ENCODE data around the gene TKTL1. TPM values are rescaled to one million over a fixed set of nuclear protein-coding genes. Genes with fewer than 3 reads are reported as not detected.

Gene TKTL1
- polyA plus RNA-seq, 1 donor (not counting 4 experiments of a cell fraction or from before 2014, with no cell fraction given): not detected

DNA sequence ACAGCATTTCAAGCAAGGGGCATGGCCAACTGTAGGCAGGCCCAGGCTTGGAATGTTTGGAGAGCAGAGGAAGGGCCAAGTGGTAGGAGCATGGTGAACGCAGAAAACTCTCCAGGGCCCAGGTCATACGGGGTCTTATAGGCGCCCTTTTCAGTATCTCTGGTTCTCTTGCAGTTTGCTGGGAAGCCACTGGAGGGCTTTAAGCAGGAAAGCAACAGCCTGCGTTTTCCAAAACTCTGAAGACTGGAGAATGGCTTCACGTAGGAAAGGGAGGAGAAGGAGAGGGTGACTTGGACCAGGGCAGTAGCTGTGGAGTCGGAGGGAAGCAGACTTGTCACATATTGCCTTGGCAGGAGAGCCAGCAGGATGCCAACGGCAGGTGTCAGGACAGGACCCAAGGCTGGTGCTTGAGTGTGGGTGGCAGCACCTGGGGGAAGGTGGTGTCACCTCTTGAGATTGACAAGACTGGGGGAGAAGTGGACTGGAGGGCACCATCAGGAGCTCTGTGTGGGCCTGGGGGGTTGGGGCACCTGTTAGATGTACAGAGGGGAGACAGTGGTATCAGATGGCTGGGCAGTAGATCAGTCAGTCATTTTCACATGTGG lies 21.9 kb downstream of the TKTL1 start:
- Histone ChIP-seq H3K9me1 (ENCODE audit: control insufficient read depth, extremely low read depth, insufficient read depth, low read length) (no peaks in the 10 kb centered on the region), H3K9me3 (ENCODE audit: control insufficient read depth, low read depth, low read length) (no peaks in the 10 kb centered on the region), H4K20me1 (ENCODE audit: control insufficient read depth, extremely low read depth, insufficient read depth, low read length) (no peaks in the 10 kb centered on the region), H3K4me3 (ENCODE audit: control insufficient read depth in 2 of 3, extremely low read depth in 1 of 3, insufficient read depth in 2 of 3, low read depth in 1 of 3, low read length in 3 of 3) (no peak overlapping the region), H3K4me2 (ENCODE audit: control insufficient read depth, extremely low read depth, insufficient read depth, low read depth, low read length) (no peak overlapping the region), H3K36me3 (ENCODE audit: control insufficient read depth in 2 of 2, extremely low read depth in 1 of 2, insufficient read depth in 2 of 2, low read length in 2 of 2) (no peaks in the 10 kb centered on the region), H3K9ac (ENCODE audit: control insufficient read depth, extremely low read depth, insufficient read depth, low read length) (no peak overlapping the region), H2AFZ (ENCODE audit: control insufficient read depth, low read length) (no peak overlapping the region), H3K4me1 (ENCODE audit: control insufficient read depth, extremely low read depth, insufficient read depth, low read length) (no peaks in the 10 kb centered on the region), H3K79me2 (ENCODE audit: control insufficient read depth, insufficient read depth, low read length) (no peaks in the 10 kb centered on the region), H3K27me3 (ENCODE audit: control insufficient read depth, extremely low read depth, insufficient read depth, low read length) (peaks cover 5% of the 10 kb centered on the region), H3K27ac (ENCODE audit: control insufficient read depth, insufficient read depth, low read length) (no peak overlapping the region)
- no peak for FAIRE-seq
- no peak for TF ChIP-seq EZH2 (IDR thresholded peaks at IDR 0.05; ENCODE audit: low read length)
- TF ChIP-seq, protein P1, sequence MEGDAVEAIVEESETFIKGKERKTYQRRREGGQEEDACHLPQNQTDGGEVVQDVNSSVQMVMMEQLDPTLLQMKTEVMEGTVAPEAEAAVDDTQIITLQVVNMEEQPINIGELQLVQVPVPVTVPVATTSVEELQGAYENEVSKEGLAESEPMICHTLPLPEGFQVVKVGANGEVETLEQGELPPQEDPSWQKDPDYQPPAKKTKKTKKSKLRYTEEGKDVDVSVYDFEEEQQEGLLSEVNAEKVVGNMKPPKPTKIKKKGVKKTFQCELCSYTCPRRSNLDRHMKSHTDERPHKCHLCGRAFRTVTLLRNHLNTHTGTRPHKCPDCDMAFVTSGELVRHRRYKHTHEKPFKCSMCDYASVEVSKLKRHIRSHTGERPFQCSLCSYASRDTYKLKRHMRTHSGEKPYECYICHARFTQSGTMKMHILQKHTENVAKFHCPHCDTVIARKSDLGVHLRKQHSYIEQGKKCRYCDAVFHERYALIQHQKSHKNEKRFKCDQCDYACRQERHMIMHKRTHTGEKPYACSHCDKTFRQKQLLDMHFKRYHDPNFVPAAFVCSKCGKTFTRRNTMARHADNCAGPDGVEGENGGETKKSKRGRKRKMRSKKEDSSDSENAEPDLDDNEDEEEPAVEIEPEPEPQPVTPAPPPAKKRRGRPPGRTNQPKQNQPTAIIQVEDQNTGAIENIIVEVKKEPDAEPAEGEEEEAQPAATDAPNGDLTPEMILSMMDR (optimal IDR thresholded peaks at IDR 0.05 in 1 of 3, IDR thresholded peaks at IDR 0.05 in 1 of 3, conservative IDR thresholded peaks at IDR 0.05 in 1 of 3; ENCODE audit: extremely low read depth in 1 of 3, insufficient read depth in 2 of 3, low read length in 3 of 3): peak; percentile 20 to 59 (median 42)
- dilution Hi-C loops (cut with MboI; ENCODE audit: extremely low pct_ligation_motif_present, low sequenced_read_pairs): no loop called here
- DNase-seq (ENCODE audit: low read depth, low spot score): no peak

DNA sequence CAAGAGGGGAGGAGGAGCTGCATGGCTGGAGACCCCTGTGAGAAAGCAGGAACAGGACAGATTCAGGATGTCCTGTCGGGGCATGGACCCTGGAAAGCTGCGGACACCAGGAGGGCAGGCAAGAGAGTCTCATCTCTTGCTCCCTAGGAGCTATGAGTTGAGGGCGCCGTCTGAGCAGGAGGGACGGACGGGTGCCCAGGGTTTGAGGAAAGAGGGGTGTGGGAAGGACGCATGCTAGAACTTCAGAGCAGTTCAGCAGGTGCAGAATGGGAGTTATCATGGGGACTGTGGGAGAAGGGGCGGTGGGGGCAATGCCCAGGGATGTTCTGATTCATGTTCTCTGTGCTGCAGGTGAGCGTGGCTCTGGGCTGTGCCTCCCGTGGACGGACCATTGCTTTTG lies 24.8 kb downstream of the TKTL1 start:
- no peaks in the 10 kb centered on the region for H3K9me1 ChIP-seq (ENCODE audit: control insufficient read depth, extremely low read depth, insufficient read depth, low read length)
- H4K20me1 ChIP-seq (ENCODE audit: control insufficient read depth, extremely low read depth, insufficient read depth, low read length): no peaks in the 10 kb centered on the region
- no peaks in the 10 kb centered on the region for H3K9me3 ChIP-seq (ENCODE audit: control insufficient read depth, low read depth, low read length)
- dilution Hi-C loops (cut with MboI; ENCODE audit: extremely low pct_ligation_motif_present, low sequenced_read_pairs): no loop called here
- H3K4me2 ChIP-seq (ENCODE audit: control insufficient read depth, extremely low read depth, insufficient read depth, low read depth, low read length): no peak overlapping the region
- H3K9ac ChIP-seq (ENCODE audit: control insufficient read depth, extremely low read depth, insufficient read depth, low read length): no peak overlapping the region
- no peak for DNase-seq (ENCODE audit: low read depth, low spot score)
- no peak for FAIRE-seq
- peaks cover 5% of the 10 kb centered on the region for H3K27me3 ChIP-seq (ENCODE audit: control insufficient read depth, extremely low read depth, insufficient read depth, low read length)
- H3K79me2 ChIP-seq (ENCODE audit: control insufficient read depth, insufficient read depth, low read length): no peaks in the 10 kb centered on the region
- H2AFZ ChIP-seq (ENCODE audit: control insufficient read depth, low read length): no peak overlapping the region
- no peaks in the 10 kb centered on the region for H3K4me1 ChIP-seq (ENCODE audit: control insufficient read depth, extremely low read depth, insufficient read depth, low read length)
- no peaks in the 10 kb centered on the region for H3K36me3 ChIP-seq (ENCODE audit: control insufficient read depth in 2 of 2, extremely low read depth in 1 of 2, insufficient read depth in 2 of 2, low read length in 2 of 2)
- no peak overlapping the region for H3K27ac ChIP-seq (ENCODE audit: control insufficient read depth, insufficient read depth, low read length)
- H3K4me3 ChIP-seq (ENCODE audit: control insufficient read depth in 2 of 3, extremely low read depth in 1 of 3, insufficient read depth in 2 of 3, low read depth in 1 of 3, low read length in 3 of 3): no peak overlapping the region
- TF ChIP-seq, protein P1 (optimal IDR thresholded peaks at IDR 0.05 in 1 of 3, IDR thresholded peaks at IDR 0.05 in 1 of 3, conservative IDR thresholded peaks at IDR 0.05 in 1 of 3; ENCODE audit: extremely low read depth in 1 of 3, insufficient read depth in 2 of 3, low read length in 3 of 3): no peak
- TF ChIP-seq EZH2 (IDR thresholded peaks at IDR 0.05; ENCODE audit: low read length): no peak
